GM23248 (cell line): ENCODE measurements around the gene CD93.

Experiments
- EZH2 ChIP-seq: fragments of 200-600 bp; sonication (generic); IDR thresholded peaks from 2 replicates; pipeline ENCODE4 v1.6.1; 2018; ENCODE audit warnings: antibody characterized with exemption, mild to moderate bottlenecking; ENCODE audit not compliant: insufficient read depth, poor library complexity, severe bottlenecking
- EZH2phosphoT487 ChIP-seq: fragments of 200-600 bp; sonication (generic); IDR thresholded peaks from 2 replicates; pipeline ENCODE4 v1.6.1; 2018; ENCODE audit warnings: antibody characterized with exemption, moderate library complexity, mild to moderate bottlenecking, low read depth; ENCODE audit not compliant: insufficient read depth

GRCh38 chr20:23105193-23105592 is 19.1 kb upstream of the CD93 start:
- TF ChIP-seq EZH2 (no peak), EZH2phosphoT487 (no peak)
